HepG2 (cell line): ENCODE results near the gene PCSK5.

ENCODE experiments used
- CHD2 ChIP-seq: IDR thresholded peaks from 2 replicates; pipeline ENCODE4 v1.6.1; 2011; ENCODE audit warnings: low read depth, low read length, improper control_type of control experiment
- KLF16 ChIP-seq, 2 experiments: sonication (generic) in 1 of 2; formaldehyde crosslinking in 1 of 2; IDR thresholded peaks; 2 replicates each; pipeline versions ENCODE4 v1.6.1 to v1.8.0; 2016 to 2023; ENCODE audit warnings: missing genetic modification reagents in 2 of 2, missing compliant biosample characterization in 1 of 2
- MIER2 ChIP-seq: IDR thresholded peaks from 2 replicates; pipeline ENCODE4 v1.6.1; 2016; ENCODE audit warnings: missing biosample characterization, missing genetic modification reagents
- POLR2A ChIP-seq, 2 experiments: IDR thresholded peaks; 2 replicates each; pipeline ENCODE4 v1.6.1; 2011; ENCODE audit warnings: low read depth in 2 of 2, low read length in 2 of 2, mild to moderate bottlenecking in 1 of 2, moderate library complexity in 1 of 2; ENCODE audit not compliant: insufficient read depth in 1 of 2
- POLR2AphosphoS5 ChIP-seq: IDR thresholded peaks from 2 replicates; pipeline ENCODE4 v1.6.1; 2012; ENCODE audit warnings: low read depth, low read length
- RAD21 ChIP-seq: fragments of 450-650 bp; formaldehyde crosslinking; IDR thresholded peaks from 2 replicates; pipeline ENCODE4 v1.5.0; 2020; ENCODE audit warnings: mild to moderate bottlenecking
- SNAPC4 ChIP-seq: sonication (generic); formaldehyde crosslinking; IDR thresholded peaks from 2 replicates; pipeline ENCODE4 v1.4.0; 2020; ENCODE audit warnings: mild to moderate bottlenecking, missing genetic modification reagents
- TBL1XR1 ChIP-seq: fragments of 150-350 bp; IDR thresholded peaks from 2 replicates; pipeline ENCODE4 v1.6.1; 2014; ENCODE audit warnings: borderline replicate concordance, low read length; ENCODE audit not compliant: partially characterized antibody
- ZFP62 ChIP-seq: sonication (generic); formaldehyde crosslinking; IDR thresholded peaks from 2 replicates; pipeline ENCODE4 v1.4.0; 2020; ENCODE audit warnings: missing genetic modification reagents
- ZNF362 ChIP-seq: sonication (generic); formaldehyde crosslinking; IDR thresholded peaks from 2 replicates; pipeline ENCODE4 v1.4.0; 2020; ENCODE audit warnings: missing genetic modification reagents, mild to moderate bottlenecking, borderline replicate concordance

- TF ChIP-seq CHD2, result no peak
- no peak for TF ChIP-seq POLR2A (IDR thresholded peaks at IDR 0.05; ENCODE audit: insufficient read depth in 1 of 2, low read depth in 2 of 2, low read length in 2 of 2)
- no peak for TF ChIP-seq ZFP62 (CRISPR knock-in tag)
- no peak for TF ChIP-seq SNAPC4 (CRISPR knock-in tag)
- no peak for TF ChIP-seq MIER2 (CRISPR knock-in tag)
- no peak for TF ChIP-seq TBL1XR1
- TF ChIP-seq KLF16 (CRISPR knock-in tag; IDR thresholded peaks at IDR 0.05), result no peak
- no peak for TF ChIP-seq POLR2AphosphoS5
- no peak for TF ChIP-seq ZNF362 (CRISPR knock-in tag)
- TF ChIP-seq RAD21 (CRISPR knock-in tag), result no peak
These were observed 74.0 kb downstream of the PCSK5 start for GRCh38 chr9:75964427-75964826.
